ENCODE data around the gene KLHDC7A.

KLHDC7A gene

DNA sequence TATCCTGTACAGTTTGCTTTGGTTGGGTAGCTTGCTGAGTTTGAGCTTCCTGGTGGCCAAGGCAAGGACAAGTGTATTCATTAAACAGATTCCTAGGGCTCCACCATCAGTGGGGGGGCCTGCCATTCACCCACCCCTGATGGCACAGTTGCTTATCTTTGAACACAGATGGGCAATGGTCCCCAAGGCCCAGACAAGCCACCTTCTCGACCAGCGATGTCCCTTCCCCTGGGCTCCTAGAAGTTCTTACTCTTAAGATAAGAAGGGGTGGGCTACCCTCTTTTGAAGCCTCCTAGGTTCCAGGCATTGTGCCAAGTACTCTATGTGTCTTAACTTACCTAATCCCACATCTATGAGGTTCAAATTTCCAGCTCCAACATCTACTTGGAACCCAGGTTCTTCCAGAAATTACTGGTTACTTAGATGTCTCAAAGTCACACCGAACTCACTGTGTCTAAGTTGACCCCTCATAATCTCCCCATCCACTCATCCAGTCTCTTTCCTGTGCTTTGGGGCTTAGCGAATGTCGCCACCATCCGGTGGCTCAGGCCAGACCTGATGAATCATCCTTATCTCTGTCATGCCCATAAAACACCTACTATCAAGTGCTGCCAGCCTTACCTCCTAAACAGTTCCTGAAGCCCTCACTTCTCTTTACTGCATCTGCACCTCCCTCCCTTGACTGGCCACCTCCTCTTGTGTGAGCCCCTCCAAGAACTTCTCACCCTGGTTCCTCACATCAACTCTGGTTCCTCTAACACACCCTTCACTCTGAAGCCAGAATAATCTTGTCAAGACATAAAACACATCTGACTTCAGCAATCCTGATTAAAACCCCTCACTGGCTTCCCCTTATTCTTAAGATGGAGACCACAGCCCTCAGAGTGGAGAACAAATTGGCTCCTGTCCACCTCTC is 50.1 kb downstream of the KLHDC7A start:
- H2AFZ ChIP-seq = no peak overlapping the region
- no peaks in the 10 kb centered on the region for H3K79me2 ChIP-seq
- no peak overlapping the region for H3K4me3 ChIP-seq (ENCODE audit: low read depth, low read length)
- no peak overlapping the region for H3K4me2 ChIP-seq (ENCODE audit: low read length)
- no peak overlapping the region for H3K9ac ChIP-seq
- TF ChIP-seq, protein P1, sequence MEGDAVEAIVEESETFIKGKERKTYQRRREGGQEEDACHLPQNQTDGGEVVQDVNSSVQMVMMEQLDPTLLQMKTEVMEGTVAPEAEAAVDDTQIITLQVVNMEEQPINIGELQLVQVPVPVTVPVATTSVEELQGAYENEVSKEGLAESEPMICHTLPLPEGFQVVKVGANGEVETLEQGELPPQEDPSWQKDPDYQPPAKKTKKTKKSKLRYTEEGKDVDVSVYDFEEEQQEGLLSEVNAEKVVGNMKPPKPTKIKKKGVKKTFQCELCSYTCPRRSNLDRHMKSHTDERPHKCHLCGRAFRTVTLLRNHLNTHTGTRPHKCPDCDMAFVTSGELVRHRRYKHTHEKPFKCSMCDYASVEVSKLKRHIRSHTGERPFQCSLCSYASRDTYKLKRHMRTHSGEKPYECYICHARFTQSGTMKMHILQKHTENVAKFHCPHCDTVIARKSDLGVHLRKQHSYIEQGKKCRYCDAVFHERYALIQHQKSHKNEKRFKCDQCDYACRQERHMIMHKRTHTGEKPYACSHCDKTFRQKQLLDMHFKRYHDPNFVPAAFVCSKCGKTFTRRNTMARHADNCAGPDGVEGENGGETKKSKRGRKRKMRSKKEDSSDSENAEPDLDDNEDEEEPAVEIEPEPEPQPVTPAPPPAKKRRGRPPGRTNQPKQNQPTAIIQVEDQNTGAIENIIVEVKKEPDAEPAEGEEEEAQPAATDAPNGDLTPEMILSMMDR (IDR thresholded peaks at IDR 0.05) = no peak
- H3K9me3 ChIP-seq (ENCODE audit: control insufficient read depth, low read length) = no peaks in the 10 kb centered on the region
- no peak overlapping the region for H3K27ac ChIP-seq
- no peaks in the 10 kb centered on the region for H3K27me3 ChIP-seq (ENCODE audit: control insufficient read depth, insufficient read depth, low read length)
- no peaks in the 10 kb centered on the region for H3K36me3 ChIP-seq (ENCODE audit: control insufficient read depth, insufficient read depth, low read length)
- no peaks in the 10 kb centered on the region for H3K4me1 ChIP-seq

DNA sequence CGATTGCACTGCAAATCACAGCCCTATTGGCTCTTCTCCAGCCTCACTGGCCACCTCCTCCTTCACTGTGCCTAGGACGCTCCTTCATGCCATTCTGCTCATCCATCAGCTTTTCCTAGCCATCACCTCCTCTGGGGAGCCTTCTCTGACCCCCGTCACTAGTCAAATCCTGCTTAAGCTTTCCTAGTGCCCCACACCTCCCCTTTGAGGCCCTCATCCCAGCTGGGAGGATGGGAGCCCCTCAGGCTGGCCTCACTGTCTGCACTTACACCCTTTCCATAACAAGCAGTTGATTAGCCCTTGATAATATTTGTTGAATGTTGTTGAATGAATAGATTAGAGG is 50.7 kb downstream of the KLHDC7A start:
- no peaks in the 10 kb centered on the region for H3K79me2 ChIP-seq
- H3K9me3 ChIP-seq (ENCODE audit: control insufficient read depth, low read length) = no peaks in the 10 kb centered on the region
- no peaks in the 10 kb centered on the region for H3K27me3 ChIP-seq (ENCODE audit: control insufficient read depth, insufficient read depth, low read length)
- H3K27ac ChIP-seq = no peak overlapping the region
- TF ChIP-seq, protein P1 (IDR thresholded peaks at IDR 0.05) = no peak
- no peak overlapping the region for H3K9ac ChIP-seq
- H2AFZ ChIP-seq = no peak overlapping the region
- no peak overlapping the region for H3K4me3 ChIP-seq (ENCODE audit: low read depth, low read length)
- no peaks in the 10 kb centered on the region for H3K4me1 ChIP-seq
- H3K36me3 ChIP-seq (ENCODE audit: control insufficient read depth, insufficient read depth, low read length) = no peaks in the 10 kb centered on the region
- H3K4me2 ChIP-seq (ENCODE audit: low read length) = no peak overlapping the region

DNA sequence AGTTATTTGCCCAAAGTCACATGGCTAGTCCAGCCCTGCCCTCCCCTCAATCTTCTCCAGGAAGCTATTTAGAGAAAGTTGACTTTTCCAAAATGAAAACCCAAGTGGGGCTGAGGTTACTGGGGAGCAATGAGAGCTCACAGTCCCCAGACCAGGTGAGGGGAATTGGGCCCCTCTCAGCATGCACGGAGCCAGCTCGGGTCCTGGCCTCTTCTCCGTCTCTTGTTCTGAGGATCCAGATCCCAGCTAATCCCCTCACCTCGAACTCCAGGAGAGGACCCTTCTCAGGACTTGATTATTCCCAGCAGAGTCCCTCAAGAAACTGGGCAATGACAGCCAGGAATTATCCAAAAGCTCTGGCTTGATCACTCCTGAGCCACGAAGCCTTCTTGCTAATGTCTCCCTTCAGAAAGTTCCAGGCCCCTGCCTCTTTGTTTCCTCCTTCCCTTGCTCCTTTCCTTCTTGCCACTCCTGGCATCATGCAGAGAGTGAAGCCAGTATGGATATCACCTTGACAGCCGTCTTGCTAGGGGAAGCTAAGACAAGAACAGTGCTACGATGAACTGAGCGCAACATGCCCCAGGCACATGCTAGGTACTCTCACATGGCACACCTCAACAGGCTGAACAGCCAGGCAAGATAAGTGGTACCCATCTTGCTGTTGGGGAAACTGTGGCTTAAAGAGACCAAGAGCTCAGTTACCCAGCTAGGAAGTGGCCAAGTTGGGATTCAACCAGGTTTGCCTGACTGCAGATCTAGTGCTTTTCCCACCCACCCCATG is 51.9 kb downstream of the KLHDC7A start:
- Histone ChIP-seq H3K9ac (no peak overlapping the region), H3K4me1 (no peaks in the 10 kb centered on the region), H3K9me3 (ENCODE audit: control insufficient read depth, low read length) (no peaks in the 10 kb centered on the region), H3K27me3 (ENCODE audit: control insufficient read depth, insufficient read depth, low read length) (no peaks in the 10 kb centered on the region), H3K79me2 (no peaks in the 10 kb centered on the region), H3K36me3 (ENCODE audit: control insufficient read depth, insufficient read depth, low read length) (no peaks in the 10 kb centered on the region), H3K27ac (no peak overlapping the region), H2AFZ (no peak overlapping the region), H3K4me2 (ENCODE audit: low read length) (no peak overlapping the region), H3K4me3 (ENCODE audit: low read depth, low read length) (no peak overlapping the region)
- TF ChIP-seq, protein P1 (IDR thresholded peaks at IDR 0.05) = no peak

DNA sequence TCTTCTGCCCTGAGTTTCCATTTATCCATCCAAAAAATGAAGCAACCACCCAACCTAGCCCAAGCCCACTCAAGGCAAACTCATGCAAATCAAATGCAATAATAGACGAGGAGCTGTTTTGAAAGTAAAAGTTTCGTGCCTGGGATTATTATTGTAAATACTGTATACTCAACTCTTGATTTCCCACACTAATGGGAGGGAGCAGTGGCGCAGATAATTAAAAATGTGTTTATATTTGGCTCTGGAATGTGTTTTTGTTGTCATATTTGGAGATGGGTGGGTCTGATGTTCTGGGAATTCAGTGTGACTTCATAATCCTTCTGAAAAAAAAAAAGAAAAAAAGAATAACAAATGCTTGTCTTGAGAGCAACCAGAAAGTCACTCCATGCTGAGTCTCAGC is 52.5 kb downstream of the KLHDC7A start:
- H3K9me3 ChIP-seq (ENCODE audit: control insufficient read depth, low read length) = no peaks in the 10 kb centered on the region
- H3K27me3 ChIP-seq (ENCODE audit: control insufficient read depth, insufficient read depth, low read length) = no peaks in the 10 kb centered on the region
- TF ChIP-seq, protein P1 (IDR thresholded peaks at IDR 0.05) = no peak
- H3K9ac ChIP-seq = no peak overlapping the region
- no peak overlapping the region for H2AFZ ChIP-seq
- H3K4me3 ChIP-seq (ENCODE audit: low read depth, low read length) = no peak overlapping the region
- H3K4me2 ChIP-seq (ENCODE audit: low read length) = no peak overlapping the region
- no peaks in the 10 kb centered on the region for H3K79me2 ChIP-seq
- H3K27ac ChIP-seq = no peak overlapping the region
- no peaks in the 10 kb centered on the region for H3K36me3 ChIP-seq (ENCODE audit: control insufficient read depth, insufficient read depth, low read length)
- H3K4me1 ChIP-seq = no peaks in the 10 kb centered on the region
